Inflammatory macrophage (primary cell): ENCODE data around the gene ALOXE3.
"Not testable (repeated sequence)": the region's sequence is repeated elsewhere in the genome, so short reads cannot be mapped to it uniquely, and the experiment has no call there.

ENCODE experiments used
- DNase-seq, 2 donors: peaks; one replicate each; pipeline ENCODE4 v3.0.0-alpha.2; 2020 to 2022

Gene ALOXE3

GRCh38 chr17:8068736-8069586, 49.4 kb downstream of the ALOXE3 start:
- peak; percentile 69 to 94 for DNase-seq

- DNase-seq = no peak
Measured at GRCh38 chr17:8067806-8068205, 50.5 kb downstream of the ALOXE3 start.

GRCh38 chr17:8066841-8067775, 51.2 kb downstream of the ALOXE3 start:
- no peak for DNase-seq

GRCh38 chr17:8064561-8065019, 53.7 kb downstream of the ALOXE3 start:
- no peak for DNase-seq

- DNase-seq = no peak
Measured at GRCh38 chr17:8063761-8064534, 54.4 kb downstream of the ALOXE3 start.

GRCh38 chr17:8062807-8063483, 55.4 kb downstream of the ALOXE3 start:
- no peak for DNase-seq

- no peak for DNase-seq
Measured at GRCh38 chr17:8062435-8062806, 55.9 kb downstream of the ALOXE3 start.

GRCh38 chr17:8061851-8062250, 56.5 kb downstream of the ALOXE3 start:
- not testable (repeated sequence) for DNase-seq

GRCh38 chr17:8060274-8060673, 58.0 kb downstream of the ALOXE3 start:
- peak; percentile 79 to 90 for DNase-seq

GRCh38 chr17:8059131-8059530, 59.2 kb downstream of the ALOXE3 start:
- DNase-seq = no peak

GRCh38 chr17:8057691-8058114, 60.6 kb downstream of the ALOXE3 start:
- DNase-seq = peak; percentile 80 to 88

GRCh38 chr17:8056976-8057625, 61.2 kb downstream of the ALOXE3 start:
- no peak for DNase-seq

GRCh38 chr17:8056232-8056975, 61.9 kb downstream of the ALOXE3 start:
- DNase-seq = peak; percentile 95 to 96

GRCh38 chr17:8055851-8056231, 62.5 kb downstream of the ALOXE3 start:
- no peak for DNase-seq

- DNase-seq = no peak
Measured at GRCh38 chr17:8053600-8053999, 64.7 kb downstream of the ALOXE3 start.

- no peak for DNase-seq
Measured at GRCh38 chr17:8052256-8053252, 65.8 kb downstream of the ALOXE3 start.

GRCh38 chr17:8051831-8052230, 66.5 kb downstream of the ALOXE3 start:
- DNase-seq = no peak

- no peak for DNase-seq
Measured at GRCh38 chr17:8048736-8049135, 69.6 kb downstream of the ALOXE3 start.

- no peak for DNase-seq
Measured at GRCh38 chr17:8048236-8048635, 70.1 kb downstream of the ALOXE3 start.

- DNase-seq = no peak
Measured at GRCh38 chr17:8047769-8048110, 70.6 kb downstream of the ALOXE3 start.
